GM08714 (cell line): ENCODE measurements around the gene RAD52.

Source experiments
- H3K4me3 ChIP-seq: fragments of 200-500 bp; sonication (Bioruptor generic); 2 replicates; pipeline ENCODE4 v1.5.1; 2014; ENCODE audit warnings: mild to moderate bottlenecking, low read length, inconsistent platforms
- ZNF274 ChIP-seq: IDR thresholded peaks from 2 replicates; pipeline ENCODE4 v1.6.1; 2012; ENCODE audit warnings: mild to moderate bottlenecking, low read depth, low read length

Gene RAD52

GRCh38 chr12:911191-911826, 38.2 kb downstream of the RAD52 start:
- no peak for TF ChIP-seq ZNF274
- H3K4me3 ChIP-seq, result no peak overlapping the region

- H3K4me3 ChIP-seq, result no peak overlapping the region
- no peak for TF ChIP-seq ZNF274
Observed at GRCh38 chr12:910416-910815, 39.1 kb downstream of the RAD52 start.

GRCh38 chr12:909861-910260, 39.6 kb downstream of the RAD52 start:
- no peak overlapping the region for H3K4me3 ChIP-seq
- TF ChIP-seq ZNF274, result no peak

GRCh38 chr12:907413-908185, 41.9 kb downstream of the RAD52 start:
- TF ChIP-seq ZNF274, result no peak
- H3K4me3 ChIP-seq, result no peak overlapping the region

GRCh38 chr12:906062-906585, 43.4 kb downstream of the RAD52 start:
- TF ChIP-seq ZNF274, result no peak
- H3K4me3 ChIP-seq, result no peak overlapping the region

GRCh38 chr12:905261-906031, 44.0 kb downstream of the RAD52 start:
- no peak for TF ChIP-seq ZNF274
- H3K4me3 ChIP-seq, result no peak overlapping the region

- H3K4me3 ChIP-seq, result no peak overlapping the region
- no peak for TF ChIP-seq ZNF274
Observed at GRCh38 chr12:904010-904414, 45.5 kb downstream of the RAD52 start.

- no peak overlapping the region for H3K4me3 ChIP-seq
Observed at GRCh38 chr12:903055-903454, 46.4 kb downstream of the RAD52 start.

GRCh38 chr12:902581-902980, 46.9 kb downstream of the RAD52 start:
- TF ChIP-seq ZNF274, result no peak
- no peak overlapping the region for H3K4me3 ChIP-seq

More at GRCh38 chr12:903055-903454, 46.4 kb downstream of the RAD52 start:
- TF ChIP-seq ZNF274, result no peak

- TF ChIP-seq ZNF274, result no peak
- no peak overlapping the region for H3K4me3 ChIP-seq
Observed at GRCh38 chr12:897386-897785, 52.1 kb downstream of the RAD52 start.

- no peak for TF ChIP-seq ZNF274
- H3K4me3 ChIP-seq, result no peak overlapping the region
Observed at GRCh38 chr12:896031-896430, 53.5 kb downstream of the RAD52 start.

- H3K4me3 ChIP-seq, result no peak overlapping the region
- TF ChIP-seq ZNF274, result no peak
Observed at GRCh38 chr12:894226-894625, 55.3 kb downstream of the RAD52 start.

GRCh38 chr12:886206-886605, 63.3 kb downstream of the RAD52 start:
- no peak overlapping the region for H3K4me3 ChIP-seq
- no peak for TF ChIP-seq ZNF274

- no peak overlapping the region for H3K4me3 ChIP-seq
- no peak for TF ChIP-seq ZNF274
Observed at GRCh38 chr12:885701-886100, 63.8 kb downstream of the RAD52 start.
